HepG2 (cell line): ENCODE data around the gene LEMD3. TPM values are rescaled to one million over a fixed set of nuclear protein-coding genes. Genes with fewer than 3 reads are reported as not detected.
A peak's percentile ranks its signal among the peaks of the same experiment; 100 is the strongest.

Experiments
- AHDC1 ChIP-seq: sonication (generic); formaldehyde crosslinking; IDR thresholded peaks from 2 replicates; pipeline ENCODE4 v1.5.1; 2020; ENCODE audit warnings: mild to moderate bottlenecking, missing genetic modification reagents, borderline replicate concordance
- ARID5B ChIP-seq: IDR thresholded peaks from 2 replicates; pipeline ENCODE4 v1.4.0; 2020; ENCODE audit warnings: mild to moderate bottlenecking, missing genetic modification reagents
- FLYWCH1 ChIP-seq: sonication (generic); formaldehyde crosslinking; IDR thresholded peaks from 2 replicates; pipeline ENCODE4 v1.8.1; 2023; ENCODE audit warnings: mild to moderate bottlenecking, missing genetic modification reagents
- HDAC2 ChIP-seq: sonication (generic); formaldehyde crosslinking; IDR thresholded peaks from 2 replicates; pipeline ENCODE4 v1.4.0; 2020; ENCODE audit warnings: missing genetic modification reagents
- HMG20A ChIP-seq: IDR thresholded peaks from 2 replicates; pipeline ENCODE4 v1.6.1; 2016; ENCODE audit warnings: borderline replicate concordance
- JDP2 ChIP-seq: sonication (generic); formaldehyde crosslinking; IDR thresholded peaks from 2 replicates; pipeline ENCODE4 v1.8.1; 2022; ENCODE audit warnings: missing genetic modification reagents, borderline replicate concordance
- MAZ ChIP-seq, 2 experiments: sonication (generic) in 1 of 2; formaldehyde crosslinking in 1 of 2; IDR thresholded peaks; 2 replicates each; pipeline versions ENCODE4 v1.5.0 to v1.6.1; 2012 to 2020; ENCODE audit warnings: low read depth in 2 of 2, mild to moderate bottlenecking in 2 of 2, borderline replicate concordance in 1 of 2, improper control_type of control experiment in 1 of 2, low read length in 1 of 2, missing genetic modification reagents in 1 of 2, moderate library complexity in 1 of 2
- MEIS2 ChIP-seq: sonication (generic); formaldehyde crosslinking; IDR thresholded peaks from 2 replicates; pipeline ENCODE4 v1.9.0; 2021; ENCODE audit warnings: mild to moderate bottlenecking, missing genetic modification reagents
- REXO4 ChIP-seq: sonication (generic); formaldehyde crosslinking; IDR thresholded peaks from 2 replicates; pipeline ENCODE4 v1.8.0; 2022; ENCODE audit warnings: missing genetic modification reagents, mild to moderate bottlenecking, borderline replicate concordance
- ZBTB42 ChIP-seq: sonication (generic); formaldehyde crosslinking; IDR thresholded peaks from 2 replicates; pipeline ENCODE4 v1.5.0; 2020; ENCODE audit warnings: mild to moderate bottlenecking, missing genetic modification reagents
- ZFP41 ChIP-seq: sonication (generic); formaldehyde crosslinking; IDR thresholded peaks from 2 replicates; pipeline ENCODE4 v1.4.0; 2020; ENCODE audit warnings: mild to moderate bottlenecking, missing genetic modification reagents, borderline replicate concordance
- ZFY ChIP-seq: sonication (generic); formaldehyde crosslinking; IDR thresholded peaks from 2 replicates; pipeline ENCODE4 v1.4.0; 2020; ENCODE audit warnings: missing genetic modification reagents
- ZNF672 ChIP-seq: sonication (generic); formaldehyde crosslinking; IDR thresholded peaks from 2 replicates; pipeline ENCODE4 v1.8.1; 2022; ENCODE audit warnings: missing genetic modification reagents
- ZNF883 ChIP-seq: sonication (generic); formaldehyde crosslinking; IDR thresholded peaks from 2 replicates; pipeline ENCODE4 v1.5.1; 2020; ENCODE audit warnings: mild to moderate bottlenecking, missing genetic modification reagents; ENCODE audit errors: not compliant biosample characterization
- polyA plus RNA-seq, 8 experiments: library from polyadenylated mRNA; depleted of rRNA in 3 of 8; stranded (reverse) in 7 of 8; unstranded in 1 of 8; fragments of >200 nt; fragmentation: Illumina TruSeq in 4 of 8; extraction: Trizol in 4 of 8; gene quantifications; 2 replicates each; pipeline versions ENCODE4 v1.2.1 to v1.2.3, GENCODE V29; 2011 to 2016; ENCODE audit warnings: low read depth in 4 of 8, missing spikeins in 1 of 8, mixed read lengths in 1 of 8; ENCODE audit not compliant: insufficient read depth in 1 of 8
- total RNA-seq, 5 experiments: library from RNA; depleted of rRNA; stranded (reverse); fragments of >200 nt; fragmentation: Illumina TruSeq; extraction: Trizol; gene quantifications; 2 replicates each; pipeline ENCODE4 v1.2.3, GENCODE V29; 2016; ENCODE audit warnings: low read depth in 1 of 5
- TF ChIP-seq, protein P1 (sequence below): sonication (generic); formaldehyde crosslinking; IDR thresholded peaks from 2 replicates; pipeline ENCODE4 v1.5.0; 2020; ENCODE audit warnings: missing genetic modification reagents, mild to moderate bottlenecking, borderline replicate concordance
- TF ChIP-seq, protein P2 (sequence below): sonication (generic); formaldehyde crosslinking; IDR thresholded peaks from 2 replicates; pipeline ENCODE4 v1.4.0; 2020; ENCODE audit warnings: mild to moderate bottlenecking, missing genetic modification reagents

LEMD3 gene
- total and polyA plus RNA-seq, 2 of the 13 experiments (the other 11 are each of a cell fraction or from before 2014, with no cell fraction given), result 9.3 to 18.7 TPM

- TF ChIP-seq, protein P1, sequence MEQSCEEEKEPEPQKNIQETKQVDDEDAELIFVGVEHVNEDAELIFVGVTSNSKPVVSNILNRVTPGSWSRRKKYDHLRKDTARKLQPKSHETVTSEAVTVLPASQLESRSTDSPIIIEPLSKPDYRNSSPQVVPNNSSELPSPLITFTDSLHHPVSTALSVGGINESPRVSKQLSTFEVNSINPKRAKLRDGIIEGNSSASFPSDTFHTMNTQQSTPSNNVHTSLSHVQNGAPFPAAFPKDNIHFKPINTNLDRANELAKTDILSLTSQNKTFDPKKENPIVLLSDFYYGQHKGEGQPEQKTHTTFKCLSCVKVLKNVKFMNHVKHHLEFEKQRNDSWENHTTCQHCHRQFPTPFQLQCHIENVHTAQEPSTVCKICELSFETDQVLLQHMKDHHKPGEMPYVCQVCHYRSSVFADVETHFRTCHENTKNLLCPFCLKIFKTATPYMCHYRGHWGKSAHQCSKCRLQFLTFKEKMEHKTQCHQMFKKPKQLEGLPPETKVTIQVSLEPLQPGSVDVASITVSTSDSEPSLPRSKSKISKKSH (CRISPR knock-in tag), result peak; percentile 100
- peak; percentile 97 for TF ChIP-seq MEIS2 (CRISPR knock-in tag)
- TF ChIP-seq REXO4, result peak; percentile 96
- peak; percentile 82 for TF ChIP-seq AHDC1
- peak; percentile 100 for TF ChIP-seq ZFP41 (CRISPR knock-in tag)
- peak; percentile 79 for TF ChIP-seq ARID5B (CRISPR knock-in tag)
- TF ChIP-seq ZBTB42 (CRISPR knock-in tag), result peak; percentile 98
- TF ChIP-seq ZNF672 (CRISPR knock-in tag), result 0 out of 2 replicates have a peak, but pooled peaks have one; percentile 52
- TF ChIP-seq JDP2 (CRISPR knock-in tag), result peak; percentile 83; the same call in 1 of the 2 replicates
- no peak for TF ChIP-seq MAZ (IDR thresholded peaks at IDR 0.05; ENCODE audit: borderline replicate concordance, low read depth, low read length)
- peak; percentile 98 for TF ChIP-seq MAZ (CRISPR knock-in tag; IDR thresholded peaks at IDR 0.05; ENCODE audit: low read depth)
- peak; percentile 80 for TF ChIP-seq ZFY
- peak; percentile 100 for TF ChIP-seq ZNF883
- peak; percentile 97 for TF ChIP-seq FLYWCH1 (CRISPR knock-in tag)
- TF ChIP-seq HDAC2 (CRISPR knock-in tag), result peak; percentile 87
- TF ChIP-seq HMG20A (CRISPR knock-in tag), result peak; percentile 26; the same call in 1 of the 2 replicates
- TF ChIP-seq, protein P2, sequence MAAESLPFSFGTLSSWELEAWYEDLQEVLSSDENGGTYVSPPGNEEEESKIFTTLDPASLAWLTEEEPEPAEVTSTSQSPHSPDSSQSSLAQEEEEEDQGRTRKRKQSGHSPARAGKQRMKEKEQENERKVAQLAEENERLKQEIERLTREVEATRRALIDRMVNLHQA (CRISPR knock-in tag), result peak; percentile 76; the same call in 1 of the 2 replicates
These were observed at the start of gene LEMD3 (continued) for GRCh38 chr12:65169320-65170208.
